PC-9 (cell line): ENCODE data around the gene MYDGF. TPM values are rescaled to one million over a fixed set of nuclear protein-coding genes. Genes with fewer than 3 reads are reported as not detected.

Source experiments
- BruUV-seq: library from RNA; stranded (reverse); fragments of 400-500 nt; replicated peaks from 2 replicates; lab custom pipeline; 2021; lab: Mats Ljungman, UMichigan
- CTCF ChIA-PET: fragments of 300-600 bp; sonication (Branson Sonifier 250); formaldehyde crosslinking; loops from one replicate; lab custom pipeline; 2022; ENCODE audit warnings: antibody characterized with exemption; lab: Charles Lee
- POLR2A ChIA-PET: fragments of 300-600 bp; sonication (Branson Sonifier 250); formaldehyde crosslinking; loops from one replicate; lab custom pipeline; 2022; ENCODE audit warnings: antibody characterized with exemption; ENCODE audit not compliant: unreplicated experiment; lab: Charles Lee
- DNase-seq, 2 experiments: peaks; one replicate each; pipeline versions ENCODE4 v3.0.0 to v3.0.0-alpha.2; 2015 to 2022; ENCODE audit warnings: mixed read lengths in 1 of 2
- H2AFZ ChIP-seq: fragments of 200-600 bp; sonication (generic); 2 replicates; pipeline ENCODE4 v1.8.1; 2017; ENCODE audit warnings: antibody characterized with exemption
- H3F3A ChIP-seq: fragments of 200-600 bp; sonication (generic); 2 replicates; pipeline ENCODE4 v1.8.1; 2017; ENCODE audit warnings: antibody characterized with exemption, mild to moderate bottlenecking, low read depth; ENCODE audit not compliant: insufficient read depth
- H3K27ac ChIP-seq: fragments of 200-600 bp; sonication (generic); 2 replicates; pipeline ENCODE4 v1.6.1; 2016; ENCODE audit warnings: mixed run types
- H3K27me3 ChIP-seq: fragments of 200-600 bp; sonication (generic); 2 replicates; pipeline ENCODE4 v1.6.1; 2016; ENCODE audit warnings: low read depth, mixed run types; ENCODE audit not compliant: insufficient read depth
- H3K36me3 ChIP-seq: fragments of 200-600 bp; sonication (generic); 2 replicates; pipeline ENCODE4 v1.6.1; 2016; ENCODE audit warnings: low read depth, mixed run types
- H3K4me1 ChIP-seq: fragments of 200-600 bp; sonication (generic); replicated peaks from 2 replicates; pipeline ENCODE4 v1.6.1; 2016; ENCODE audit warnings: mixed run types; ENCODE audit not compliant: insufficient read depth
- H3K4me2 ChIP-seq: fragments of 200-600 bp; sonication (generic); 2 replicates; pipeline ENCODE4 v1.6.1; 2017; ENCODE audit warnings: mixed run types
- H3K4me3 ChIP-seq: fragments of 200-600 bp; sonication (generic); 2 replicates; pipeline ENCODE4 v1.6.1; 2016; ENCODE audit warnings: mixed run types
- H3K79me2 ChIP-seq: fragments of 200-600 bp; sonication (generic); 2 replicates; pipeline ENCODE4 v1.6.1; 2017; ENCODE audit warnings: low read depth, mixed run types
- H3K9me2 ChIP-seq: fragments of 200-600 bp; sonication (generic); 2 replicates; pipeline ENCODE4 v1.8.1; 2017; ENCODE audit warnings: mild to moderate bottlenecking; ENCODE audit not compliant: insufficient read depth
- H3K9me3 ChIP-seq: fragments of 200-600 bp; sonication (generic); 2 replicates; pipeline ENCODE4 v1.8.1; 2016; ENCODE audit warnings: low read depth; ENCODE audit not compliant: insufficient read depth
- H4K20me1 ChIP-seq: fragments of 200-600 bp; sonication (generic); 2 replicates; pipeline ENCODE4 v1.8.1; 2017; ENCODE audit not compliant: insufficient read depth
- CTCF ChIP-seq: fragments of 200-600 bp; sonication (generic); conservative IDR thresholded peaks from 2 replicates; pipeline ENCODE4 v1.6.1; 2017; ENCODE audit warnings: mixed run types, antibody characterized with exemption, mild to moderate bottlenecking, moderate library complexity
- EZH2 ChIP-seq: fragments of 200-600 bp; sonication (generic); IDR thresholded peaks from 2 replicates; pipeline ENCODE4 v1.8.0; 2017; ENCODE audit warnings: antibody characterized with exemption, low read depth
- intact Hi-C: fragments of 100-400 bp; cut with micrococcal nuclease; formaldehyde crosslinking; loops from one replicate; pipeline ENCODE4 v1.10.0; 2022; ENCODE audit not compliant: unreplicated experiment
- total RNA-seq: library from RNA; stranded (reverse); gene quantifications from 2 replicates; pipeline ENCODE4 v1.2.3, GENCODE V29; 2021

The MYDGF gene
- total RNA-seq, 1 experiment from 2014 or later: 60.1 TPM

- Histone ChIP-seq H3K79me2 (no peaks in the 10 kb centered on the region), H4K20me1 (no peaks in the 10 kb centered on the region), H3K36me3 (no peaks in the 10 kb centered on the region), H3K4me1 (no peaks in the 10 kb centered on the region), H3F3A (no peaks in the 10 kb centered on the region), H3K9me3 (no peaks in the 10 kb centered on the region), H2AFZ (no peak overlapping the region), H3K4me3 (no peak overlapping the region), H3K4me2 (no peak overlapping the region), H3K27me3 (no peaks in the 10 kb centered on the region), H3K9me2 (no peaks in the 10 kb centered on the region), H3K27ac (no peak overlapping the region)
- TF ChIP-seq CTCF: no peak
- TF ChIP-seq EZH2: no peak
- CTCF ChIA-PET: no interaction called here
- POLR2A ChIA-PET: no interaction called here
- no TSS peak for BruUV-seq
- no peak for DNase-seq
- intact Hi-C loops: no loop called here
Observed at GRCh38 chr19:4704317-4704673, 34.2 kb upstream of the MYDGF start.

- TF ChIP-seq EZH2: no peak
- TF ChIP-seq CTCF: no peak
- BruUV-seq: no TSS peak
- H3K79me2 ChIP-seq: no peaks in the 10 kb centered on the region
- CTCF ChIA-PET: no interaction called here
- no peaks in the 10 kb centered on the region for H4K20me1 ChIP-seq
- no peak overlapping the region for H3K4me2 ChIP-seq
- no peaks in the 10 kb centered on the region for H3K27me3 ChIP-seq
- no peak for DNase-seq
- no peaks in the 10 kb centered on the region for H3K9me2 ChIP-seq
- H3K4me1 ChIP-seq: no peaks in the 10 kb centered on the region
- no peak overlapping the region for H3K27ac ChIP-seq
- POLR2A ChIA-PET: no interaction called here
- no peaks in the 10 kb centered on the region for H3F3A ChIP-seq
- intact Hi-C loops: no loop called here
- H2AFZ ChIP-seq: no peak overlapping the region
- no peak overlapping the region for H3K4me3 ChIP-seq
- no peaks in the 10 kb centered on the region for H3K36me3 ChIP-seq
- H3K9me3 ChIP-seq: no peaks in the 10 kb centered on the region
Observed at GRCh38 chr19:4703671-4704316, 33.7 kb upstream of the MYDGF start.

- BruUV-seq: no TSS peak
- no peaks in the 10 kb centered on the region for H3F3A ChIP-seq
- ChIA-PET CTCF (no interaction called here), POLR2A (no interaction called here)
- no peaks in the 10 kb centered on the region for H3K79me2 ChIP-seq
- no peak for TF ChIP-seq EZH2
- no peak for TF ChIP-seq CTCF
- H3K27me3 ChIP-seq: no peaks in the 10 kb centered on the region
- H2AFZ ChIP-seq: no peak overlapping the region
- intact Hi-C loops: no loop called here
- H4K20me1 ChIP-seq: no peaks in the 10 kb centered on the region
- H3K36me3 ChIP-seq: no peaks in the 10 kb centered on the region
- no peak overlapping the region for H3K4me3 ChIP-seq
- DNase-seq: no peak
- no peaks in the 10 kb centered on the region for H3K4me1 ChIP-seq
- no peak overlapping the region for H3K4me2 ChIP-seq
- no peaks in the 10 kb centered on the region for H3K9me3 ChIP-seq
- H3K9me2 ChIP-seq: no peaks in the 10 kb centered on the region
- H3K27ac ChIP-seq: no peak overlapping the region
Observed at GRCh38 chr19:4702764-4703163, 32.6 kb upstream of the MYDGF start.
